ENCODE results near the gene EMC8.

The EMC8 gene

DNA sequence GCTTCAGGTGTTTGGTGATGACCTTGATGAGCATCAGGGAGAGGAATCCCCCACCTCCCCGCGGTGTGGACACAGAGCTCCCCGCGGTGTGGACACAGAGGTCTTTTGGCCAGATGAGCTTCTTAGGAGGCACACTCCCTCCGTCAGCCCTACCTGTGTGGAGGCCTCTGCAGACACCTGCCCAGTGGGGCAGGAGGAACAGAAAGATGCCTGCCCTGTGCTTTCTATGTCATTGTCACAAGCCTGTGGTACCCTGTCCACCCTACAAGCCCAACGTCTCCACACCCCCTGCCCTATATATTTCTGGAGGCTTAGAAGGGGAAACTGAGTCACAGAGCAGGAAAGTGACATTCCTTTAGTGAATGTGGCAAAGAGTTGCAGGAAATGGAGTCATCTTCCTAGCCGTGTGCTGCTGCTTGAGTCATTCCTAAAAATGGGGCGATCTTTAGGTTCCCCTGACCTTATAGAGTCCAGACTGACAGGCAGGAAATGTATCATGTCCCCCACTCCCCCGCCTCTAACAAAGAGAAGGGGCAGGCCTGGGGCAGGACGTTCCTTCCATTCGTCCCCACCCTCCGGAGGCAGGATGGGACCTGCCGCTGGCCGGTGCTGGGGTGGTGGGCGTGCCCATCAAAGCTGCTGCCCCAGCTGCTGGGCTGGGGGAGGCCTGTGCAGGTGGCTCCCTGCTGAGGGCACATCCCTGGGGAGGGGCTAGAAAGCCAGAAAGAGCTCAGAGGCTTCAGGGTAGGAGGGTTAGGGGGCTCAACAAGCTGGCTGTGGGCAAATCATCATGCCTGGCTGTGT is 47.4 kb downstream of the EMC8 start:
- TF ChIP-seq, protein P1, sequence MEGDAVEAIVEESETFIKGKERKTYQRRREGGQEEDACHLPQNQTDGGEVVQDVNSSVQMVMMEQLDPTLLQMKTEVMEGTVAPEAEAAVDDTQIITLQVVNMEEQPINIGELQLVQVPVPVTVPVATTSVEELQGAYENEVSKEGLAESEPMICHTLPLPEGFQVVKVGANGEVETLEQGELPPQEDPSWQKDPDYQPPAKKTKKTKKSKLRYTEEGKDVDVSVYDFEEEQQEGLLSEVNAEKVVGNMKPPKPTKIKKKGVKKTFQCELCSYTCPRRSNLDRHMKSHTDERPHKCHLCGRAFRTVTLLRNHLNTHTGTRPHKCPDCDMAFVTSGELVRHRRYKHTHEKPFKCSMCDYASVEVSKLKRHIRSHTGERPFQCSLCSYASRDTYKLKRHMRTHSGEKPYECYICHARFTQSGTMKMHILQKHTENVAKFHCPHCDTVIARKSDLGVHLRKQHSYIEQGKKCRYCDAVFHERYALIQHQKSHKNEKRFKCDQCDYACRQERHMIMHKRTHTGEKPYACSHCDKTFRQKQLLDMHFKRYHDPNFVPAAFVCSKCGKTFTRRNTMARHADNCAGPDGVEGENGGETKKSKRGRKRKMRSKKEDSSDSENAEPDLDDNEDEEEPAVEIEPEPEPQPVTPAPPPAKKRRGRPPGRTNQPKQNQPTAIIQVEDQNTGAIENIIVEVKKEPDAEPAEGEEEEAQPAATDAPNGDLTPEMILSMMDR (IDR thresholded peaks at IDR 0.05; ENCODE audit: insufficient read depth, low read depth, low read length, missing control alignments): no peak
- no peak for DNase-seq (ENCODE audit: low read depth)
- H3K4me3 ChIP-seq (ENCODE audit: low read depth, low read length): peak overlapping the region; percentile 46

DNA sequence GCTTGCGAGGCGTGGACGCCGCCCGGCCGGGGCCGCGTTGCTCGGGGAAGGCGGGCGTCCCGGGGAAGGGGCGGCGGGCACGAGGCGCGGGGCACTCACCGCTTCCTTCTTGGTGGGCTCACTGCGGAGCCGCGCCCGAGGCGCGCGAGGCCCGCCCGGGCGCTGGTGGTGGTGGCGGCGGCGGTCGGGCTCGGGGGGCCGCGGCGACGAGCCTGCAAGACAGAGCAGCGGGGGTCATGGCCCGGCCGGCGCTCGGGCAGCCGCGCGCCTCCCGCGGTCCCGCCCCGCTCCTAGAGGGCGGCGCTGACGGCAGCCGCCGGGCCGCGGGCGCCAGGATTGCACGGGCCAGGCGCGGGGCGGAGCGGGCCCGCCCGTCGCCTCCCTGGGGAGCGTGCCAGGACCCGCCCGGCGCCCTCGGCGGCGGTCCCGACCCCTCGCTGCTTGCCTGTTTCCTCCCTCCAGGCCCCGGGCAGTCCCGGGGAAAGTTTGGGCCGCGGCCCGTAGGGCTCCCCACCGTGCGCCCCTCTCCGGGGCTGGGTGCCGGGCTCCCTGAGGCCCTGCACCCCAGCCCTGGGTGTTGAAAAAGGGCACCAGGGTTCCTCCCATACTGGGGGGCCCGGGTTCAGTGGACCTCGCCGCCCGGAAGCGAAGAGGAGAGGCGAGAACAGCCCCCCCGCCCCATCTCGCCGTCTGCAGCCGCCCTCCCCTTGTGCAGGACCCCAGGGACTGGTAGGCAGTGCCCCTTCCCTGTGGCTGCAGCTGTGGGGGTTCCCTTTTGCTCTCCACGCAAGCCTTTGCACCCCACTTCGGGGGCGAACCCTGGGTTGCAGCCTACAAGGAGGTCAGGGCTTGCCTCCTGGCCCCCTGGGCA is 48.3 kb downstream of the EMC8 start, which contains the start of gene C16orf74:
TSS of gene C16orf74 (minus strand) at position 270 of the 871 bp plus-strand sequence. CDS start 15,879 bp downstream, outside the sequence.
- peak within 1 kb of the TSS; percentile 84 for H3K4me3 ChIP-seq (ENCODE audit: low read depth, low read length)
- peak; percentile 66 for DNase-seq (ENCODE audit: low read depth)

DNA sequence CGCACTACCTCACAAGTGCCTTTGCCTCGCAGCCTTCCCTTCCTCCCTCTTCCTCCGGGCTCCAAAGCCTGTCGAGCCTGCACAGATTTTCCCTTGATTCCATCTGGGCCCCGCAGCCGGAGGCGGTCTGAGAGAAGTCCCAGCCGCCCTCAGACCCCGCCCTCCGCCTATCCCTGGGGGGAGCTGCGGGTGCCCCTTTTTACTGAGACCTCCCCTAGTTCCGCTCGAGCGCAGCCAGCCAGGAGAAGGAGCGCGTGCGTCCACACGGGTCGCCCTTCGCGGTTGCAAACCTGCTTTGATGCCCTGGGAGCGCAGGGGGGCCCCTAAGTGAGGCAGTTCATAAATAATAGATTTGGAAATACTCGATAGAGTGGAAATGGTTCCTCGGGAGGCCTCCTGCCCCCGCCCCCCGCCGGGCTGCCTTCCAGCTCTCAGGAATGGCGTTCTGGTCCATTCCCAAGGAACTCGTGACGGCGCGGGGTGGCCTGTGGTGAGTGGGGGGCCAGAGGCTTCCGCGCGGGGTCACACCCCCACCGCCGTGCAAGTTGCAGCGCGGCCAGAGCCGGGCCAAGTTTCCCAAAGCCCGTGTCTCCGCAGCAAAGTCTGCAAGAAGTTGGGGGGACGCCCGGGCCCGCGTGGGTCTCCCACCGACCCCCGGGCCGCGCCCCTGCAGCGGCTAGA is 49.1 kb downstream of the EMC8 start:
- peak; percentile 66 for DNase-seq (ENCODE audit: low read depth)
- TF ChIP-seq, protein P1 (IDR thresholded peaks at IDR 0.05; ENCODE audit: insufficient read depth, low read depth, low read length, missing control alignments): peak; percentile 4
- H3K4me3 ChIP-seq (ENCODE audit: low read depth, low read length): peak overlapping the region; percentile 84

More for the DNA sequence above, 48.3 kb downstream of the EMC8 start, which contains the start of gene C16orf74:
- TF ChIP-seq, protein P1 (IDR thresholded peaks at IDR 0.05; ENCODE audit: insufficient read depth, low read depth, low read length, missing control alignments): no peak

DNA sequence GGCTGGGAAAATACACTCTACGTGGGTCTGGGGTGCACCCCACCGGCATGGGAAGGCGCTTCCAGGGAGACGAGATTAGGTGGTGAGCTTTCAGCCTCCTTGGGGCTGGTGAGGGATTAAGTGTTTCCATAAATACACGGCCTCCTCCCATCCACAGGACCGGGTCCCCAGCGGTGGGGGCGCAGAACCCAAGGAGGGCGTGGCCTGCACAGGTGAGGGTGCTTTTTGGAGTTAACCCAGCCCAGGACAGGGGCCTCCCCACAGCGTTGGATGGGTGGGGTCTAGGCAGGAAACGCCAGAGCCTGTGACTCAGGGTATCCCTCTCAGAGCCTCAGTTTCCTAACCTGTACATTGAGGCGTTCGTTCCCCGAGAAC is 49.6 kb downstream of the EMC8 start:
- H3K4me3 ChIP-seq (ENCODE audit: low read depth, low read length): peak overlapping the region; percentile 84
- TF ChIP-seq, protein P1 (IDR thresholded peaks at IDR 0.05; ENCODE audit: insufficient read depth, low read depth, low read length, missing control alignments): no peak
- DNase-seq (ENCODE audit: low read depth): no peak

DNA sequence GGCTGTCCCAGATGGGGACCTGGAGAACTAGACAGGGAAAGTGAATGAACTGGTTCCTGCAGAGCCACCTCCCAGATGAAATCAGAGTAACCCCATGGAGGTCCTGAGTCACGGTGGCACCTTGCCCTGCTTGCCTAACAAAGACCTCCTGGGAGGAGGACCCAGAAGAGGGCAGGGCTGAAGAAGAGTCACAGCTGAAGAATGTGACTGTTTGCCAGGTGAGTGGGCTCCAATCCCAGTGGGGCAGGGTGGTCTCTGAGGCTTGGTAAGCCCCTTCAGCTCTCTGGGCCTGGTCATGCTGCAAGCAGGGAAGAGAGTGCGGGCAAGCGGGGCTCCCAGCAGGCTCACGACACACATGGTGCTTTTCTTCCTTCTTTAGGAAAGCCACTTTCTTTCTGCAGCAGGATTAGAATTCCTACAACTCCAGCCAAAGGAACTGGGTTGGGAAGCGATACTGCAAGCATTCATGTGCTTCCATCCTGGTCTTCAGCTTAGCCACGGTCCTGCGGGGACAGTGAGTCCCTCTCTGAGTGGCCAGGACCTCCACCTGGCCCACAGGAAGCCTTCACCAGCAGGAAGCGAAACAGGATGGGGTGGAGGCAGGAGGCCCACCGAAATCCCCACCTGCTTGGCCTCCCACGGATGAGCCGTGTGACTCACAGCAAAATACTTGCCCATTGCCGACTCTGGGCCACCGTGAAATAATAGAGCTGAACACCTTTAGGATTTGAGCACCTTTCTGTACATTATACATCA is 52.7 kb downstream of the EMC8 start:
- H3K4me3 ChIP-seq (ENCODE audit: low read depth, low read length): no peak overlapping the region
- DNase-seq (ENCODE audit: low read depth): peak; percentile 78
- TF ChIP-seq, protein P1 (IDR thresholded peaks at IDR 0.05; ENCODE audit: insufficient read depth, low read depth, low read length, missing control alignments): no peak

All from GM12865 (cell line).